Bronchial epithelial cell (primary cell): Measurements from ENCODE around the gene B4GALT5. TPM values are rescaled to one million over a fixed set of nuclear protein-coding genes. Genes with fewer than 3 reads are reported as not detected.
"Not testable (repeated sequence)": the region's sequence is repeated elsewhere in the genome, so short reads cannot be mapped to it uniquely, and the experiment has no call there.

Source experiments
- DNase-seq: peaks from one replicate; pipeline ENCODE4 v3.0.0-alpha.2; 2010; ENCODE audit warnings: low read depth
- FAIRE-seq: peaks from 2 replicates; lab custom pipeline; 2011; peaks lifted over from hg19 to GRCh38; lab: Jason Lieb, UNC
- H3K27me3 ChIP-seq: 2 replicates; pipeline ENCODE4 v1.5.1; 2011; ENCODE audit warnings: low read length; ENCODE audit not compliant: control insufficient read depth, insufficient read depth
- H3K36me3 ChIP-seq: 2 replicates; pipeline ENCODE4 v1.5.1; 2011; ENCODE audit warnings: low read length; ENCODE audit not compliant: control insufficient read depth, insufficient read depth
- H3K4me3 ChIP-seq: 2 replicates; pipeline ENCODE4 v1.5.1; 2011; ENCODE audit warnings: mild to moderate bottlenecking, low read depth, low read length, control low read depth
- CTCF ChIP-seq: IDR thresholded peaks from 2 replicates; pipeline ENCODE4 v1.5.1; 2011; ENCODE audit warnings: mild to moderate bottlenecking, moderate library complexity, low read length, control low read depth, inconsistent platforms; ENCODE audit not compliant: insufficient read depth, severe bottlenecking
- total RNA-seq: library from RNA; depleted of rRNA; stranded (reverse); fragments of >200 nt; gene quantifications from 2 replicates; pipeline ENCODE4 v1.2.1, GENCODE V29; 2014

B4GALT5 gene
- total RNA-seq, 1 donor from 2014 or later, result 9.7 TPM

GRCh38 chr20:49620364-49621240, 93.1 kb downstream of the B4GALT5 start:
- H3K27me3 ChIP-seq, result no peaks in the 10 kb centered on the region
- H3K36me3 ChIP-seq, result no peaks in the 10 kb centered on the region
- no peak overlapping the region for H3K4me3 ChIP-seq
- DNase-seq (no peak), FAIRE-seq (no peak)
- no peak for TF ChIP-seq CTCF

GRCh38 chr20:49619113-49620048, 94.3 kb downstream of the B4GALT5 start:
- DNase-seq (no peak), FAIRE-seq (no peak)
- Histone ChIP-seq H3K36me3 (no peaks in the 10 kb centered on the region), H3K4me3 (no peak overlapping the region), H3K27me3 (no peaks in the 10 kb centered on the region)
- TF ChIP-seq CTCF, result no peak

GRCh38 chr20:49618289-49618688, 95.4 kb downstream of the B4GALT5 start:
- TF ChIP-seq CTCF, result no peak
- DNase-seq (no peak), FAIRE-seq (no peak)
- no peak overlapping the region for H3K4me3 ChIP-seq
- no peaks in the 10 kb centered on the region for H3K36me3 ChIP-seq
- H3K27me3 ChIP-seq, result no peaks in the 10 kb centered on the region

GRCh38 chr20:49617394-49617793, 96.3 kb downstream of the B4GALT5 start:
- H3K4me3 ChIP-seq, H3K27me3 ChIP-seq, DNase-seq, FAIRE-seq, H3K36me3 ChIP-seq: not testable (repeated sequence)

- DNase-seq, result no peak
- TF ChIP-seq CTCF, result no peak
Measured at GRCh38 chr20:49616154-49617007, 97.3 kb downstream of the B4GALT5 start.

More at GRCh38 chr20:49616154-49617007, 97.3 kb downstream of the B4GALT5 start:
- Histone ChIP-seq H3K27me3 (no peaks in the 10 kb centered on the region), H3K4me3 (no peak overlapping the region), H3K36me3 (no peaks in the 10 kb centered on the region)
- no peak for FAIRE-seq
